HL-60 (cell line): ENCODE results near the gene SDHC.

Experiments used
- CTCF ChIP-seq: IDR thresholded peaks from one replicate; pipeline ENCODE4 v1.5.1; 2011; ENCODE audit warnings: low read length, control low read depth, inconsistent platforms; ENCODE audit not compliant: insufficient read depth
- POLR2AphosphoS5 ChIP-seq: IDR thresholded peaks from 2 replicates; pipeline ENCODE4 v1.6.1; 2012; ENCODE audit warnings: low read depth
- SPI1 ChIP-seq: IDR thresholded peaks from 2 replicates; pipeline ENCODE4 v1.6.1; 2012; ENCODE audit warnings: low read depth, mild to moderate bottlenecking, borderline replicate concordance
- TF ChIP-seq, protein P1 (sequence below): IDR thresholded peaks from 2 replicates; pipeline ENCODE4 v1.6.1; 2012; ENCODE audit warnings: low read depth; ENCODE audit not compliant: insufficient replicate concordance

DNA sequence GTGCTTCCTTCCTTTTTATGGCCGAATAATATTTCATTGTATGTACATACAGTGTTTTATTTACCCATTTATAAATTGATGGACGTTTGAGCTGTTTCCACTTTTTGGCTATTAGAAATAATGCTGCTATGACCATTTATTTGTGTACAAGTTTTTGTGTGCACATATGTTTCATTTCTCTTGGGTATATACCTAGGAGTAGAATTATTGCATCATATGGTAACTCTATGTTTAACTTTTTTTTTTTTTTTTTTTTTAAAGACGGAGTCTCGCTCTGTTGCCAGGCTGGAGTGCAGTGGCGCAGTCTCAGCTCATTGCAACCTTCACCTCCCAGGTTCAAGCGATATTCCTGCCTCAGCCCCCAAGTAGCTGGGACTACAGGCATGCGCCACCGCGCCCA lies 19.0 kb downstream of the SDHC start:
- TF ChIP-seq CTCF (no peak), POLR2AphosphoS5 (no peak), SPI1 (no peak)
- TF ChIP-seq, protein P1, sequence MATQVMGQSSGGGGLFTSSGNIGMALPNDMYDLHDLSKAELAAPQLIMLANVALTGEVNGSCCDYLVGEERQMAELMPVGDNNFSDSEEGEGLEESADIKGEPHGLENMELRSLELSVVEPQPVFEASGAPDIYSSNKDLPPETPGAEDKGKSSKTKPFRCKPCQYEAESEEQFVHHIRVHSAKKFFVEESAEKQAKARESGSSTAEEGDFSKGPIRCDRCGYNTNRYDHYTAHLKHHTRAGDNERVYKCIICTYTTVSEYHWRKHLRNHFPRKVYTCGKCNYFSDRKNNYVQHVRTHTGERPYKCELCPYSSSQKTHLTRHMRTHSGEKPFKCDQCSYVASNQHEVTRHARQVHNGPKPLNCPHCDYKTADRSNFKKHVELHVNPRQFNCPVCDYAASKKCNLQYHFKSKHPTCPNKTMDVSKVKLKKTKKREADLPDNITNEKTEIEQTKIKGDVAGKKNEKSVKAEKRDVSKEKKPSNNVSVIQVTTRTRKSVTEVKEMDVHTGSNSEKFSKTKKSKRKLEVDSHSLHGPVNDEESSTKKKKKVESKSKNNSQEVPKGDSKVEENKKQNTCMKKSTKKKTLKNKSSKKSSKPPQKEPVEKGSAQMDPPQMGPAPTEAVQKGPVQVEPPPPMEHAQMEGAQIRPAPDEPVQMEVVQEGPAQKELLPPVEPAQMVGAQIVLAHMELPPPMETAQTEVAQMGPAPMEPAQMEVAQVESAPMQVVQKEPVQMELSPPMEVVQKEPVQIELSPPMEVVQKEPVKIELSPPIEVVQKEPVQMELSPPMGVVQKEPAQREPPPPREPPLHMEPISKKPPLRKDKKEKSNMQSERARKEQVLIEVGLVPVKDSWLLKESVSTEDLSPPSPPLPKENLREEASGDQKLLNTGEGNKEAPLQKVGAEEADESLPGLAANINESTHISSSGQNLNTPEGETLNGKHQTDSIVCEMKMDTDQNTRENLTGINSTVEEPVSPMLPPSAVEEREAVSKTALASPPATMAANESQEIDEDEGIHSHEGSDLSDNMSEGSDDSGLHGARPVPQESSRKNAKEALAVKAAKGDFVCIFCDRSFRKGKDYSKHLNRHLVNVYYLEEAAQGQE: no peak
